ENCODE measurements around the gene CTU1.

The CTU1 gene

DNA sequence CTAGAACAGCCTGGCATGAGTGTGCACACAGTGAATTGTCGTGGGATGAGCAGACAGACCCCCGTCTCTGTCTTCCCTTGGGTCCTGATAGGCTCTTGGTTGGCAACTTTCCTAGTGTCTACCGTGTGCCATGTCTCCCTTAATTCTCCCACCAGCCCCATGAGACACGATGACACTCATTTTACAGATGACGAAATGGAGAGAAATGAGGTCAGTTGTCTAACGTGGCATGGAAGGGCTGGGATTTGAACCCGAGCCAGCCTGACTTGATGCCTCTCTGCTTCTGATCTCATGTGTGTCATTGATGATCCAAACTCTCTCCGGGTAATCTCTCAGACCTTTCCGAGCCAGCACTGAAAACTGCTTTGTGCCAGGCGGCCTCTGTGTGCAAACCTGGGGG lies 17.1 kb downstream of the CTU1 start:
- TF ChIP-seq, protein P1, sequence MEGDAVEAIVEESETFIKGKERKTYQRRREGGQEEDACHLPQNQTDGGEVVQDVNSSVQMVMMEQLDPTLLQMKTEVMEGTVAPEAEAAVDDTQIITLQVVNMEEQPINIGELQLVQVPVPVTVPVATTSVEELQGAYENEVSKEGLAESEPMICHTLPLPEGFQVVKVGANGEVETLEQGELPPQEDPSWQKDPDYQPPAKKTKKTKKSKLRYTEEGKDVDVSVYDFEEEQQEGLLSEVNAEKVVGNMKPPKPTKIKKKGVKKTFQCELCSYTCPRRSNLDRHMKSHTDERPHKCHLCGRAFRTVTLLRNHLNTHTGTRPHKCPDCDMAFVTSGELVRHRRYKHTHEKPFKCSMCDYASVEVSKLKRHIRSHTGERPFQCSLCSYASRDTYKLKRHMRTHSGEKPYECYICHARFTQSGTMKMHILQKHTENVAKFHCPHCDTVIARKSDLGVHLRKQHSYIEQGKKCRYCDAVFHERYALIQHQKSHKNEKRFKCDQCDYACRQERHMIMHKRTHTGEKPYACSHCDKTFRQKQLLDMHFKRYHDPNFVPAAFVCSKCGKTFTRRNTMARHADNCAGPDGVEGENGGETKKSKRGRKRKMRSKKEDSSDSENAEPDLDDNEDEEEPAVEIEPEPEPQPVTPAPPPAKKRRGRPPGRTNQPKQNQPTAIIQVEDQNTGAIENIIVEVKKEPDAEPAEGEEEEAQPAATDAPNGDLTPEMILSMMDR (IDR thresholded peaks at IDR 0.05; ENCODE audit: low read depth, low read length) = no peak
- H3K4me3 ChIP-seq (ENCODE audit: low read depth, low read length) = no peak overlapping the region

DNA sequence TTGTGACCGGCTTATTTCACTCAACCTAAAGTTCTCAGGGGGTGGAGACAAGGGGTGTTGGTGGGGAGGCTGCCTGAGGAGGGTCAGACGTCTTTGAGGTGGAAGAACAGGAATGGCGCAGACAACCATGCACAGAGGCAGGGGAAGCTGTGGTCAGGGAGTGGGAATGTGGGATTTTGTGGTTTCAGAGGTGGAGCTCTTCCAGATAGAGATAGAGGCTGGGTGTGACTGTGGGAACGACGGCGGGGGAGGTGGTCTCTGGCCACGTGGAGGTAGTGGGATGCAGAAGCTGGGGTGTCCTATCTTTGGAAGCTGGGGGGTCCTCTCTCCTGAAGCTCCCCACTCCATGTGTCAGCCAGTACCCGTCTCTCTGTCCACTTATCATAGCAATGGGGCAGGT lies 17.7 kb downstream of the CTU1 start:
- no peak overlapping the region for H3K4me3 ChIP-seq (ENCODE audit: low read depth, low read length)
- TF ChIP-seq, protein P1 (IDR thresholded peaks at IDR 0.05; ENCODE audit: low read depth, low read length) = no peak

DNA sequence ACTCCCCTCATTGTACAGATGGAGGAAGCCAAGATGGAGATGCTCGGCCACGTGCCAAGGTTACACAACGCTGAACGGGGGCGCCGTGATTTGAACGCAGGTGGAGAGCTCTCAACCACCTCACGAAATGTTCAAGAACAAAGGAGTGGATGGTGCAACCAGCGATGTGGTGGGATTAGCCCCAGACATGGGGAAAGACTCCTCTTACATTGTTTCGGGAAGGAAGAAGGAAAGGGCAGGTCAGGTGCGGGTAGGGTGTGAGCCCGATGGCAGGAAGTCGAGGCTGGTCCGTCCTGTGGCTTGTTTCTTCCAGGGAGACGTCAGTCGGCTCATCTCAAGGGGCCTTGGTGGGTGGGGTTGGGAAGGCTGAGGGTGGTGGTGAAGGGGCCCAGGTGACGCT lies 18.4 kb downstream of the CTU1 start:
- TF ChIP-seq, protein P1 (IDR thresholded peaks at IDR 0.05; ENCODE audit: low read depth, low read length) = no peak

DNA sequence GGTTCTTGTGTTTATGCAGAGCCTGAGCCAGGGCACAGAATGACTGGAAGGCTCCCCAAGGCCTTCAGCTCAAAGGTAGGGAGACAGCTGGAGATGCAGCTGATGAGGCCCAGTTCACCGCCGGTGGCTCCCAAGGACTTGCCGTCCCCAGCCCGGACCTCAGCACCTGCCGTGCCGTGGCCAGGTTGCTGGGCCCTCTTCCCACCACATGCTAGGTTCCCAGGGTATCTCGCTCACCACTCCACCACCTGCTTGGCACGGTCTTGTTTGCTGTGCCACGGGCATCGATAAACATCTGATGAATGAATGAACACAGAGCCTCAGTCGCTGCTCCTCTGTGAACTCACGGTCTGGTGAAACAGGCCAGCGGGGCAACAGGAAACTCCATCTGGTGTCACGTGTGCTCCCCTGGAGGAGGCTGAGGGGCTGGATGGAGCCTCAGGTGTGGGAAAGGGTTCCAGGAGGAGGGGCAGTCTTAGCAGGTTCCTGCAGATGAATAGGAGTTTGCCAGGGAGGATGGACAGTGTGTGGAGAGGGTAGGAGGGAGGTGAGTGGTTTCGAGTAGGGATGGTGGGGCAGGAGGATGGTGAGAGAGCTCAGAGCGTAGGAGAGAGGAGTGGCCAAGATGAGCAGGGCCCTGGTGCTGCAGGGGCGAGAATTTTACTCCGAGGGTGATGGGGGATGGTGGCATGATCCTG lies 21.9 kb downstream of the CTU1 start:
- TF ChIP-seq, protein P1 (IDR thresholded peaks at IDR 0.05; ENCODE audit: low read depth, low read length) = no peak

More for the DNA sequence above, 18.4 kb downstream of the CTU1 start:
- no peak overlapping the region for H3K4me3 ChIP-seq (ENCODE audit: low read depth, low read length)

DNA sequence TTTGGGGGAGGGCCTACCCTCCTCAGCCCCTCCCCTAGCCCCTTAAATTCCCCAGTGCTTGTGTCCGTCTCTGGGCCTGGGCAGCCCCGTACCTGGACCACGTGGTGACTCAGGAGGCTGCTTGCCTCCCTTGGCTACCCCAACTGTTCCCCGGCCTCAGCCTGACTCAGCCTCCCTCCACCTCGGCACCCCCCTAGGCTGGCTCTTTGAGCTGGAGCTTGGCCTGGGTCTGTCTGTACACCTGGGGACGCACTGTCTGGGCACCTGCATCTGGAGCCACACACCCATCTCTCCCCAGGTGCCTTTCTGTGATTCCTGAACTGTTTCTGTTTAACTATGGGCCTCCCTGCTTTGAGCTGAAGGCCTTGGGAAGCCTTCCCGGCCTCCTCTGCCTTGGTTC lies 23.7 kb downstream of the CTU1 start:
- no peak overlapping the region for H3K4me3 ChIP-seq (ENCODE audit: low read depth, low read length)
- TF ChIP-seq, protein P1 (IDR thresholded peaks at IDR 0.05; ENCODE audit: low read depth, low read length) = no peak

More for the DNA sequence above, 21.9 kb downstream of the CTU1 start:
- H3K4me3 ChIP-seq (ENCODE audit: low read depth, low read length) = no peak overlapping the region

DNA sequence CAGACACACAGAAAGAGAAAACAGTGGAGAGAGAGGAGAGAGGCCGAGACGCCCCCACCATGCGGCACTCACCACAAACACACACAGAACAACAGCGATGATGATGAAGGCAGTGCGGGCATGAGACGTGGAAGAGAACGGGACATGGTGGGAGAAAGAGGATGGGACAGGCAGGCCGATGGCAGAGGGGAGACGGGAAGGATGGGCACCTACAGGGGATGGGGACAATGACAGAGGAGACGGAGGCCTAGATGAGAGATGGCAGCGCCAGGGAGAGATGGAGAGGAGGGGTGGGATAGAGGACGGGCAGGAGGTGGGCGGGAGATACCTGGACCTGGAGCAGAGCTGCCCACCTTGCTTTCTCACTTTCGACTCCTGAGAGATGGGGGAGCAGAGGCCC lies 24.4 kb downstream of the CTU1 start:
- H3K4me3 ChIP-seq (ENCODE audit: low read depth, low read length) = no peak overlapping the region
- TF ChIP-seq, protein P1 (IDR thresholded peaks at IDR 0.05; ENCODE audit: low read depth, low read length) = no peak

DNA sequence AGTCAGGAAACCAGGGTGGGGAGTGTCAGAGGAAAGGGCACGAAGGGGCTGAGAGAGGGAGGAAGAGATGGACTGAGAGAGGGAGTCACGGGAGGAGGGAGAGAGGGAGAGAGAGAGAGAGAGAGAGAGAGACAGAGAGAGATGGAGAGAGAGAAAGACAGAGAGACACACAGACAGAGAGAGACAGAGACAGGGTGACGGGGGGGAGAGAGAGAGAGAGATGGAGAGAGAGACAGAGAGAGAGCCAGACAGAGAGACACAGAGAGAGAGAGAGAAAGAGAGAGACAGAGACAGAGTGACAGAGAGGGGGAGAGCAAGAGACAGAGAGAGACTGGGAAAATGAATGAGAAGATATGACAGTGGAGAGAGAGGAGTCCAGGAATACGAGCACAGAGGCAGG lies 25.0 kb downstream of the CTU1 start:
- H3K4me3 ChIP-seq (ENCODE audit: low read depth, low read length) = no peak overlapping the region
- TF ChIP-seq, protein P1 (IDR thresholded peaks at IDR 0.05; ENCODE audit: low read depth, low read length) = no peak
